Measurements from ENCODE around the gene SUGCT.
"Not testable (repeated sequence)": the region's sequence is repeated elsewhere in the genome, so short reads cannot be mapped to it uniquely, and the experiment has no call there.

Gene SUGCT

GRCh38 chr7:40204581-40204980, 69.8 kb downstream of the SUGCT start:
- no peak for DNase-seq

GRCh38 chr7:40205992-40206391, 71.2 kb downstream of the SUGCT start:
- no peak for DNase-seq

DNA sequence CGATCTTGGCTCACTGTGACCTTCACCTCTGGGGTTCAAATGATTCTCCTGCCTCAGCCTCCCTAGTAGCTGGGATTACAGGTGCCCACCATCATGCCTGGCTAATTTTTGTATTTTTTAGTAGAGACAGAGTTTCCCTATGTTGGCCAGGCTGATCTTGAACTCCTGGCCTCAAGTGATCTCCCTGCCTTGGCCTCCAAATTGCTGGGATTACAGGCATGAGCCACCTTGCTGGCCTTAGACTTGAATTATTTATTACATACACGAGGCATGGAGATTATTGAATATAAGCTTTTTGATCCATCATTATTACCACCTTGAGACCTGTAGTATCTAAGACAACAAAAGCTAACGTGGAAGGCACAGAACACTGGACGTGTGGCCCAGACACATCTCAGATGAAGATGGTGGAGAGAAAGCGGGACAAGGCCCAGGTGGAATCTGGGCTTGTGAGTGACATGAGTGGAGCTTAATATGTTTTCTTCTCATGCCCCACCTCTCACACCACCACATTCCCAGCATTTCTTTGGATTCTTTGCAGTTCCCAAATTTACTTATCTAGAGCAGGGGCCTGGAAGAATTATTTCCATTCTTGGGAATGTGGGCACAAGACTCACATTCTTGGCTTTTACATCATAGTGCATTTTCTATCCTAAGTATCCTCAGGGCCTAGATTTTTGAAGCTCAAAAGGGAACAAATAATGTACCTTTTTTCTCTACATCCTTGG, 76.6 kb downstream of the SUGCT start:
- DNase-seq, result no peak

GRCh38 chr7:40213291-40213690, 78.5 kb downstream of the SUGCT start:
- no peak for DNase-seq

- DNase-seq, result no peak
Observed at GRCh38 chr7:40213856-40214255, 79.1 kb downstream of the SUGCT start.

DNA sequence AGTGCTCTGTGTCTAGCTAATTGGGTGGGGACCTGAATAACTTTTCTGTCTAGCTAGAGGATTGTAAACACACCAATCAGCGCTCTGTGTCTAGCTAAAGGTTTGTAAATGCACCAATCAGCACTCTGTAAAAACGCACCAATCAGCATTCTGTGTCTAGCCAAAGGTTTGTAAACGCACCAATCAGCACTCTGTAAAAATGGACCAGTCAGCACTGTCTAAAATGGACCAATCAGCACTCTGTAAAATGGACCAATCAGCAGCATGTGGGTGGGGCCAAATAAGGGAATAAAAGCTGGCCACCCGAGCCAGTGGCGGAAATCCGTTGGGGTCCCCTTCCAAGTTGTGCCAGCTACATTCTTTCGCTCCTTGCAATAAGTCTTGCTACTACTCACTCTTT, 83.8 kb downstream of the SUGCT start:
- DNase-seq, result not testable (repeated sequence)

DNA sequence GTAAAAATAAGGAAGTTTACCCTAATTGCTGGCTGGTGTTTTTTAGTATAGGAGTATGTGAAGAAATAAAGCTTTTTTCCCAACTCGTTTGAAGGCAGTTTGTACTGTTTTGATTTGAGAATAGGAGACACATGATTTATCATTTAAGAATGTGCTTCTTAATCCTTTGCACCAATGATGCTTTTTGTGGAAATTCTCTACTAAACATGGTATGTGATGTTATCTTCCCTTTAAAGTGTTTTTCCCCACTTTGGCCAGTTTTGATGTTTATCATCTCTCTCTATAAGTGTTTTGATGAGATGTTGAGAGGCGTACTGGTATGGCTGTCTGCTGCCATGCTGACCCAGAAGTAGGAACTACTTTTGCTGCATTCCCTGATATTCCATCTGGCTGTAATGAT, 85.1 kb downstream of the SUGCT start:
- no peak for DNase-seq

GRCh38 chr7:40220421-40220911, 85.7 kb downstream of the SUGCT start:
- no peak for DNase-seq

- DNase-seq, result no peak
Observed at GRCh38 chr7:40221836-40222235, 87.0 kb downstream of the SUGCT start.

DNA sequence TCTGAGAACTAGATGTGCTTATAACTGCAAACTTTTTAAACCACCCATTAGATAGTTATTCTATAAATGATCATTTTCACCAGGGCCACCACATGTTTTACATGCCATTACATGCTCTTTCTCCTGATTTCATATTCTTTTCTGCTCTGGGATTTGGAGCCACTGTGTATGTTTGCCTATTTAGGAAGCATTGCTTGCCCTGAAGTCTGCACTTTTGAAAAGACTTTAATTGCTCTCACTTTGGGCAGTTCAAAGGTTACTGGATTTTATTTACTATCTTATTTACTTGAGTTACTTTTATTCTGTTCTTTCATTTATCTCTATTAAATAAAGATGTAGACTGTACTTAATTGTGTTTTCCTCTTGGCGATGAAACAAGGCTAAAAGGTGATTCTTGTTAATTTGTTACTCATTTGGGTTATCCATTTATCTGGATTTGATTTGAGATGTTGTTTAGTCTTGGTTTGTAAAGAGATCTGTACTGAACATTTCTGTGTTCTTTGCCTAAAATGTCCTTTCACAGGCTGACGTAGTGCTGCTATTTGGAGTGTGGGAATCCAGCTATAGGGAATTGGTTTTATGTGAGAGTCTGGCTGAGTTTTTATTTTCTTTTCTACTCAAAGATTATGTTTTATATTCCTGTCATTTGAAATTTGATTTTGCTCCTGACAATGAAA, 88.8 kb downstream of the SUGCT start:
- DNase-seq, result no peak

DNA sequence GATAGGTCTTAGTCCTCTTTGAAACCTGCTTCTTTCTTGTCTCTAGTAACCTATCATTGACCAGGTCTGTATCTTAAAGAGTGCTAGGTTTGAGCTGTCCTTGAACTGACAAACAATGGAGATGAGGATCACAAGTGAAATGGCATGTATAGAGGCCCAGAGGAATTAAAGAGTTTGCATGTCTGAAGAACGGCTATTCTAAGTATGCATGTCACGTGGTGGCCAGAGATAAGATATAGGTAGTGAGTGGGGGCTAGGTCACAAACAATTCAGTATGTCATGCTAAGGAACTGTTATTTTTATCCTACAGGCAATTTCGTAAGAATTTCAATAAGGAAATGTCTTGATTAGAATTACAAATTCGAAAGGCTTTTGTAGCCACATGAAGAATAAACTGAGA, 95.3 kb downstream of the SUGCT start:
- no peak for DNase-seq

GRCh38 chr7:40231796-40232195, 97.0 kb downstream of the SUGCT start:
- DNase-seq, result no peak

DNA sequence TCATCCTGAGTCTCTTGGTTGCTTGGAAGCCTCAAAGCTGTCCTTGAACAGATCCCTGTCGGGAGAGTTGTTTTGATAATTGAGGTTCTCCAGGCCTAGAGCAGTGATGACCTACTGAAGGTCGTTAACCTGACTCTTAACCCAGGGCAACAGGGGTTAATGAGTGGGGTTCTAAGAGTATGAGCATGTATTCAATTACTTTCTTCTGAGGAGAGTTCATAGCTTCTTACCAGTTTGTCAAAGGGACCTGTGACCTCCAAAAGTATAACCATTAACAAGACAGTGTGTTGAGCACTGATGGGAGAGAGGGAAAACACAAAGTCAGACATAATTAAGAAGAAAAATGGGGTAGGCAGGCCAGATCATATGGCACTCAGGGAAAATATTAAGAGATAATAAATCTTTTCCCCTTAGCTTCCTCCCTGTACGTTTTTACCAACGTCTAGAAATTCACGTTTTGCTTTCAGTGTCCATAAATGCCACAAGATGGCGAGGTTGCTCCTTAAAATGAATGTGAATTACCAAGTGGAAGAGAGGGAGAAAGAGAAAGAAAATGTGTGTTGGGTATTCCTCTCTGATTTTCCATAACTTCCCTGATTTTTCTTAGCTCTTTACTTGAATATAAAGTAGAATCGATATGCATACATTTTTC, 97.6 kb downstream of the SUGCT start:
- no peak for DNase-seq

GRCh38 chr7:40234046-40234445, 99.2 kb downstream of the SUGCT start:
- DNase-seq, result no peak

GRCh38 chr7:40234666-40235065, 99.9 kb downstream of the SUGCT start:
- DNase-seq, result no peak

GRCh38 chr7:40237731-40238130, 102.9 kb downstream of the SUGCT start:
- DNase-seq, result no peak

DNA sequence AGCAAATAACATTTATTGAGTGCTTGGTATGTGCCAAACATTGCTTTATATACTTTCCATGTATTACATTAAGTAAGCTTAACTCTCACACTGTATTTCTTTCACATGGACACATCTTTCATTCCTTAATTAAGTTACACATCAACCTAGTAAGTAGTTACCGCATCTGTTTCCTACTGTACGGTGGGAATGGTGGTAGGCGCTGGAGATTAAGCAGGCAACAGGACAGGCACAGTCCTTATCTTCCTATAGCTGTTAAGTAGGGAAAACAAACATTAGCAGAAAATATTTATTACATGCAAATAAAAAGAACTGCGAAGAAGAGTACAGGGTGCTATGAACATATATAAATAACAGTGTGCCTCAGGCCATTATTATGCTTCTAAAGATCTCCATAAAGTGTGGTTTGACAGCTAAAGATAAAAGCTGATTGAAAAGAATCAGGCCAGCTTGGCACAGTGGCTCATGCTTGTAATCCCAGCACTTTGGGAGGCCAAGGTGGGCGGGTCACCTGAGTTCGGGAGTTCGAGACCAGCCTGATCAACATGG, 105.0 kb downstream of the SUGCT start:
- DNase-seq, result no peak

DNA sequence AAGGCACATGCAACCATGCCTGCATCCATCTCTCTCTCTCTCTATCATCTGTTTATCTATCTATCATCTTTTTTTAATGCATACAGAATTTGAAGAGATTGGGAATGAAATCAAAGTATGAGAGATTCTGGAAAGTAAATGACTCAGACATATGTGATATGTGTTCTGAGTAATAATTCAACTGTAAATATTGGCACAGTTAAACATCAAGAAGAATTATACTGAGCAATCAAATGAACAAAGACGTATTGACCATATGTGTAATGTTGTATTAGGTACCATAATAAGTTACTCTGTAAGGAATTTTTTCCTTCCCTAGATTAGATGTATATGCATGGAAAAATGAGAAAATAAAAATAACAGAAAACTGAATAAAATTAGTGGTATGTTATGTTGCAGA, 108.3 kb downstream of the SUGCT start:
- DNase-seq, result no peak

- DNase-seq, result no peak
Observed at GRCh38 chr7:40244226-40244625, 109.4 kb downstream of the SUGCT start.

- no peak for DNase-seq
Observed at GRCh38 chr7:40248681-40249080, 113.9 kb downstream of the SUGCT start.

GRCh38 chr7:40253444-40253843, 118.6 kb downstream of the SUGCT start:
- not testable (repeated sequence) for DNase-seq

- DNase-seq, result no peak
Observed at GRCh38 chr7:40263752-40264390, 129.1 kb downstream of the SUGCT start.

- DNase-seq, result no peak
Observed at GRCh38 chr7:40267583-40267982, 132.8 kb downstream of the SUGCT start.
